HG03135 (cell line): ENCODE results near the gene PRPSAP1.

Experiments used
- ATAC-seq: cut with Tn5 transposase; IDR thresholded peaks from one replicate; pipeline ENCODE4 v1.9.1; 2021; ENCODE audit warnings: mild to moderate bottlenecking, moderate library complexity; ENCODE audit not compliant: unreplicated experiment

PRPSAP1 gene

GRCh38 chr17:76278952-76279741, 74.6 kb downstream of the PRPSAP1 start:
- peak; percentile 54 for ATAC-seq

- no peak for ATAC-seq
Measured at GRCh38 chr17:76278268-76278908, 75.3 kb downstream of the PRPSAP1 start.

DNA sequence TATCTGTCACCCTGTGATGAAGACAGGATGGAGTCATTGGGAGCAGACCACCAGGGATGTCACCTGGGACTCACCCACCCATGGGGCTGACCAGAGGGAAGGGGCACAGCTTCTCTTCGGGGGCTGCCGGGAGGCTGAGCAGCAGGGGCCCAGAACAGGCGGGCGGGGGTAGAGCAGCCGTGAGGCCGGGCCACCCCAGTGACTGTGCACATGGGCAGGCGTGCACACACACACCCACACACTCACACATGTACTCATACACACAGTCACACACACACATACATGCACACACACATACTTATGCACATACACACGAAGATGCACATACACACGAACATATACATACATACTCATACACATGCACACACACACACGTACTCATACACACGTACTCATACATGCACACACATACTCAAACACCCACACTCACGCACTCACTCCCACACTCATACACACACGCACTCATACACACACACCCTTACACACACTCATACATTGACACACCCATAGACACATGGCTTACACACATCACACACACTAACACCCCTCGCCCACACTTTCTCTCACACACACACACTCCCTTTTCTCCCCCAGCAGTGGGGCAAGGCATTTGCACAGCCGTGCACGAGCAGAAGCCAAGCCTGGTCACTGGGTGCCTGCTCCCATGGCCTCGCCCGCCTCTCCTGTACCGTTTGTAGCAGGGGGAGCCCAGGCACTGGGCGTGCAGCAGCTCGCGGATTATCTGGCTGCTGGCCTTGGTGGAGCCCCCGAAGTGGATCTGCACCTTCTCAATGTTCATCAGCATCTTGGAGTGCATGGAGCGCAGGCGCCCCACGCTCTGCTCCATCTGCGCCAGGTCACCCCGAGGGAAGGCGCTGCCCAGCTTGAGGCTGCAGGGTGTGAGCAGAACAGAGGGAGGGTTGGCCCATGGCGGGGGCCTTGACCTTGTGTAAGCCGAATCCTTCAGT, 76.1 kb downstream of the PRPSAP1 start:
- no peak for ATAC-seq

- no peak for ATAC-seq
Measured at GRCh38 chr17:76276461-76277299, 77.0 kb downstream of the PRPSAP1 start.

DNA sequence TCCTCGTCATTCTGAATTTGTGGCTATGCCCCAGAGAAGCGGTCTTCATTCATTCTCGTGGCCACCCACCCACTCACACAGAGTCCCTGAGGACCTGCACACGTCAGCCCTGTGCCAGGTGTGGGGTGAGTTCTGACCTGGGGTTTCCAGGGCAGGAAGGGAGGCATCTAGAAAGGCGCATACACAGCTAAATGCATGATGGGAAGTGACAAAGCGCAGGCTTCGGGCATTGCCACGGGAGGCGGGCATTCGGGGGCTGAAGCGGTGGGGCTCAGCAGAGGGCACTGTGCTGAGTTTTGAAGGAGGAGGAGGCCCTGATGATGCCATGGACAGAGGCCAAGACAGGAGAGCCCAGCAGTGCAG, 77.7 kb downstream of the PRPSAP1 start:
- no peak for ATAC-seq

GRCh38 chr17:76275382-76276068, 78.2 kb downstream of the PRPSAP1 start:
- ATAC-seq, result no peak

DNA sequence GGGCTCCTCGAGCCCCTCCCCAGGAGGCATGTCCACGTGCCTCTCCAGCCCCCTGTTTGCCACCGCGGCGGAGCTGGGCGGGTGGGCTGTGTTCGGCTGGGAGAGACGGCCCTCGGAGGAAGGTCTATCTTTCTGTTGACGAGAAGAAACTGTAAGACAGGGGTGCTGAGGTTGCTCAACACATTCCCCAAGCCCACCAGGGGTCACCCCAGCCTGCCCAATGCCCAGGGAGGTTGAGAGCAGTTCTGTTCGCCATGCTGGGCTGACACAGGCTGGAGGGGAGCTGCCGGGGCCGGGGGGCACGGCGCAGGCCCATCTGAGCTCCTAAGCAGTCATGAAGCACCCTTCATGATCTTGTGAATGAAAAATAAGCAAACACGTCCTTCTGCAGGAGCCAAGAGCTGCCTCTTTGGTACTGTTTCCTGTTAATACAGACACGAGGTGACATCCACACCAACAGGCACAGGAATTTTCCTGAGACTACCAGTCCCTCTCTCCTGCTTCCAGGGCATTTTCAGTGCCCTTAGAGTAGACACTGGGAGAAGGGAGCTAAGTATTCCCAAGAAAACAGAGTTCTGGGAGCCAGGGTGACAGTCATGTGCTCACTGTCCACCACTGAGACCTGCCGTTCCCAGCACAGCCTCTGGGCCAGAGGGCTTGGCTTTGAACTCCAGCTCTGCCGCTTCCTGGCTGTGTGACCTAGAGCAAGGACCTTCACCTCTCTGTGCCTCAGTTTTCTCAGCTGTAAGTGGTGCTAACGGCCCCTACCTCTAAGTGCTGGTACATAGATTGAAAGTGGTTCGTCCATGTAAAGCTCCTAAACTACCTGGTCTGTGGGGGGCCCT, 79.4 kb downstream of the PRPSAP1 start:
- ATAC-seq, result no peak

DNA sequence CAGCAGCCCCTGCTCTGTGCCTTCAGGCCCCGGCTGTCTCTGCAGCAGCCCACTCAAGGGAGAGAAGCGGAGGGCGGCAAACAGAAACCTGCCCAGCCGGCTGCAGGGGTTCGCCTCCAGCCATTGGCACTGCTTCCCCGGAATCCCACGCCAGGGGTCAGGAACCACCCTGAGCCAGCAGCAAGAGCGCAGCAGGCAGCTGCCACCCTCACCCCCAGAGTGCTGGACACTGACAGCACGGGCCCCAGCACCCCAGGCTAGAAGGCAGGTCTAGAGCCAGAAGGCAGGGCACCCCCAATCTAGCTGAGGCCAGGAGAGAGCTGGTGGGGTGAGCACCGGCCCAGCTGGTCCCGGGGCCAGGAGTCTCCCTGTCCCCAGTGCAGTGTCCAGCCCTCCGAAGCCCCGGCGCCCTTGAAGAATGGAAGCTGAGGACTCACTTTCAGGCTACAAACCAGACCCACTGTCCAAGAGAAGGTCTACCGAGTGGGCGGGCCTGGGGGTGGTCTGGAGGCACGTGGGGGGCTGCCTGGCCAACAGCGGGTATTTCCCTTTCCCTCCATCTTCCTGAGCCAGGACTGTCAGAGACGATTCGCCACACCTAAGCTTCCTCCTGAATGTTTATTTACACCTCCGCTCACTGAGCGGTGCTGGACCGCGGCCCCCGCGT, 80.1 kb downstream of the PRPSAP1 start:
- no peak for ATAC-seq

DNA sequence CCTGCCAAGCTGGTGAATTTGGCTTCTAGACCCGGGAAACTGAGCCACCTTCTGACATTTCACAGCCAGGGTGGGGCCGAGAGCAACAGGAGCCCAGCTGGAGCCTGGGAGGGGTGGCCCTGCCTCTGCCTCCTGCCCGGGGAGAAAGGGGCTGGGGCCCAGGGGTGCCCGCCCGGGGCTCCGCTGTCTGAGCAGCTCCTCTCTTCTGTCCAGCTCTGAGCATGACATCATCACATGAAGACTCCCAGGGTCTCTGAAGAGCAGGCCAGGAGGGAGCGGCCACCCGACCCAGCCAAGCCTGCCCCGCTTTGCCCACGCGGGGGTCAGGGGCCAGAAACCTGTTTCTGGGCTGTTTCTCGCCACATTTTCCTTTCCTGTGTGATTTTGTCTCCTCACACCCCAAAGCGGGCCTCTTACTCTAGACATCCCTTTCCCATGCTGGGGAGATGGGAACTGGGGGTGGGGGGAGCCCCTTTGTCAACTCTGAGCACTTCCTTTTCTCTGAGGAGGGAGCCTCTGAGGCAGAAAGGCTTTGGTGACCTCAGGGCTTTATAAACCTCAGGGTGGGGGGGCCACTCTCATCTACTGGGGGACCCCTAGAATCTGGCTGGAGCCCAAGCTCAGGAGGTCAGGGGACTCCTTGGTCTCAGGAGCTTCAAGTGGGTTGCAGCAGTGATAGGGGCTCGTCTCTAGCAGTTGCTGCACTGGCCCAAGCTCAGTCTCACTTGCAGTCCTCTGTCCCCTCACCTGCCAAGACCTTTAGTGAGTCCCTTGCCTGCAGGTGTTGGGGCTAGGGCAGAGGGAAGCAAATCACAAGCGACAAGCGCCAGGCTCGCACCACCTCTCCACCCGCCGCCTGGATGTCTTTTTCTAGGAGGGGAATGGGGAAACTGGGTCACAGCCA, 80.9 kb downstream of the PRPSAP1 start:
- ATAC-seq, result peak; percentile 11

DNA sequence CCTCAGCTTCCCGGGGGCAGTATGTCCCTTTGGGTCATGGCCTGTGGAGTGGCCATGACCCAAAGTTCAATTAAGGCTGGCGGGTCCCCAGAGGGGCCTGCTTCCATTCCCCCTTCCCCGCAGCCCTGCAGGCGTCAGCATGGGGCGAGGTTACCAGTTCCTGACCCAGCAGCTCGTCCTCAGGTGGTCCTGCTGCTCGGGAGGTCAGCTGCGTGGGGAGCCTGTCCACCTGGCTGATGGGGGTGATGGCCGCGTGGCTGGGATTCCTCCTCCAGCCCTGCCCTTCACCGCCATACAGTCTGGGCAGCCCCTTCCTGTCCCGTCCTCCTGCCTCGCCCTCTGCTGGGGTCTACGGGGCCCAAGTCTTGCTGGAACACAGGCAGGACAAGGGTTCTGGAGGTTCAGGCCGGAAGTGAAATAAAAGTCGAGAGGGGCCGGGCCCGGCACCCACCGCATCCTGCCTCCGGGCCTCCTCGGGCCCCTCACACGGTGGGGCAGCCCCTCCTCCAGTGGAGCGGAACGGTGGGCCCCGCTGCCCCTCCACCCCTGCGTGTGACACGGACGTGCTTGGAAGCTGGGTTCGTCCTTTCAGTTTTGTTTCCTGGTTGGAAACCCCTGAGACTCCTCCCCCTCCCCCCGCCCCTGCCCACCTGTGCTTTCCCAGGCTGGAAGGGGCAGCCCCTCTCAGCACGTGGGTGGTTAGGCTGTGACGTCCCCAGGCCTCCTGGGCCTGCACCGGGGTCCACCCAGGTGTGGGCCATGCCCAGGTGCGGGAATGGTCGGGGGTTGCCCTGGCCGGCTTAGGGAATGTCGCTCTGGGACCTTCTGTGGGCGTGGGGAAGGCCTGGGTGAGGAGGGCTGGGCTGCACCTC, 81.8 kb downstream of the PRPSAP1 start:
- peak; percentile 54 for ATAC-seq

DNA sequence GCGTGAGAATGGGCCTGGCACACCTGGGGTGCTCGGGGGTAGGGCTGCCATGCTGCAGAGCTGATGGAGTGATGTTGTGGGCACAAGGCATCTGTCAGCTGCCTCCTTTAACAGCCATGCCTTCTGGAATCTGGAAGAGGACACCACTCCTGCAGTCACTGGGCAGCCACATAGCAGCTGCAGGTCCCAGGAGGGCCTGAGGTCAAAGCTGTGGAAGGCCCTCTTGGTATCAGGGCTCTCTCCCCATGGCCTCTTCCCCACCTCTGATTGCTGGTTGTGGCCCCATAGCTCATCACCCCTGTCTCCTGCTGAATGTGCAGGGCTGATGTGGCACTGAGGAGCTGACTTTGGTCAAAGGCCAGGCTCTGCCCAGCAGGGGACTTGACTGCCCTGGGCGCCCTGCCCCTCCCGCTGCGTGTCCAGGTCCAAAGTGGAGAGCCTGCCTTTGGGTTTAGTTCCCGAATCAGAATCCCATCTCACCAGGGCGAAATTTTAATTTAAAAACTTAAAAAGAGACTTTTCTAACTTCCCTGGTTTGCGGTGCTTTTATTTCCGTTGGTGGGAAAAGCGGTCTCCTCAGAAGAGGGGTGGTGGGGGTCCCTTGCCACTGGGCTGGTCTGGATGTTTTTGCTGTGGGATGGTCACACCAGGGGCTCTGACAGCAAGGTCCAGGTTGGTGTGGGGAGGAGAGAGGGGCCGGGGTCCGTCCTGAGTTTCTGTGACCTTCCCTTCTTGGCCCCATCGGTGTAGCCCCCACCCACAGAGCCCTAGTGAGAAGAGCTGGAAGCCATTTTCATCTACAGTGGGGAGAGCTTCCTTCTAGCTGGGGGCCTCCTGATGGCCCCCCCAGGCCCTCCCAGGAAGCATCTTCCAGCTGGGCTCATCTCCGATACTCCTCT, 82.7 kb downstream of the PRPSAP1 start:
- ATAC-seq, result no peak

DNA sequence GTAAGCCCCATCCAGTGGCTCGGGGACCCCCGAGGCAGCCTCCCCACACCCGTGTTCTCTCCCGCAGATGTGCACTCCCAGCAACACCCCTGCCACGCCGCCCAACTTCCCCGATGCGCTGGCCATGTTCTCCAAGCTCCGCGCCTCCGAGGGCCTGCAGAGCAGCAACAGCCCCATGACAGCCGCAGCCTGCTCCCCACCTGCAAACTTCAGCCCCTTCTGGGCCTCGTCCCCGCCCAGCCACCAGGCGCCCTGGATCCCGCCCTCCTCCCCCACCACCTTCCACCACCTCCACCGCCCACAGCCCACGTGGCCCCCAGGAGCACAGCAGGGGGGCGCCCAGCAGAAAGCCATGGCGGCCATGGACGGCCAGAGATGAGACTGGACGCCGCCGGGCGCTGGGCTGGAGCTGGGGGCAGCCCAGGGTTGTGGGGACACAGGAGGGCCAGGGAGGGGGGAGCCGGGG, 83.6 kb downstream of the PRPSAP1 start:
- no peak for ATAC-seq

- no peak for ATAC-seq
Measured at GRCh38 chr17:76268991-76269981, 84.4 kb downstream of the PRPSAP1 start.
